ENCODE results near the gene ISG15.
A peak's percentile ranks its signal among the peaks of the same experiment; 100 is the strongest.
"Not testable (repeated sequence)": the region's sequence is repeated elsewhere in the genome, so short reads cannot be mapped to it uniquely, and the experiment has no call there.

ISG15 gene

GRCh38 chr1:995665-996633 is 17.3 kb upstream of the ISG15 start:
- DNase-seq: no peak

GRCh38 chr1:996851-997712 is 16.2 kb upstream of the ISG15 start:
- DNase-seq: no peak

GRCh38 chr1:997713-997992 is 15.6 kb upstream of the ISG15 start:
- DNase-seq: no peak

GRCh38 chr1:997993-998744 is 15.1 kb upstream of the ISG15 start:
- DNase-seq: no peak

- no peak for DNase-seq
Observed at GRCh38 chr1:998745-998994, 14.6 kb upstream of the ISG15 start.

- peak; percentile 48 for DNase-seq
Observed at GRCh38 chr1:998995-999724, 14.1 kb upstream of the ISG15 start.

GRCh38 chr1:999725-1000356 is 13.5 kb upstream of the ISG15 start, which contains the start of gene HES4:
HES4 (minus strand) TSS chr1:1000097; CDS start chr1:999973, 124 bp downstream.
- peak; percentile 96 for DNase-seq

- DNase-seq: peak; percentile 83
Observed at GRCh38 chr1:1000357-1001056, 12.8 kb upstream of the ISG15 start.

GRCh38 chr1:1001057-1001783 is 12.1 kb upstream of the ISG15 start:
- DNase-seq: no peak

- DNase-seq: no peak
Observed at GRCh38 chr1:1003618-1004419, 9.5 kb upstream of the ISG15 start.

GRCh38 chr1:1004420-1004779 is 8.9 kb upstream of the ISG15 start:
- no peak for DNase-seq

- peak; percentile 72 for DNase-seq
Observed at GRCh38 chr1:1004780-1005697, 8.3 kb upstream of the ISG15 start.

- DNase-seq: no peak
Observed at GRCh38 chr1:1005774-1006304, 7.5 kb upstream of the ISG15 start.

GRCh38 chr1:1006305-1007159 is 6.8 kb upstream of the ISG15 start:
- no peak for DNase-seq

- not testable (repeated sequence) for DNase-seq
Observed at GRCh38 chr1:1010131-1010530, 3.2 kb upstream of the ISG15 start.

GRCh38 chr1:1011396-1011949 is 1.8 kb upstream of the ISG15 start:
- DNase-seq: no peak

- DNase-seq: not testable (repeated sequence)
Observed at GRCh38 chr1:1012736-1013104, 577 bp upstream of the ISG15 start.

Data from fibroblast of skin of back (primary cell).